GM21381 (cell line): ENCODE measurements around the gene LDLR.

Experiments used
- ATAC-seq: cut with Tn5 transposase; IDR thresholded peaks from one replicate; pipeline ENCODE4 v1.9.1; 2021; ENCODE audit warnings: mild to moderate bottlenecking, moderate library complexity; ENCODE audit not compliant: unreplicated experiment

LDLR gene

GRCh38 chr19:11089254-11090013 lies at the start of gene LDLR:
LDLR (plus strand) TSS chr19:11089463; CDS start chr19:11089549, 86 bp downstream.
- no peak for ATAC-seq

DNA sequence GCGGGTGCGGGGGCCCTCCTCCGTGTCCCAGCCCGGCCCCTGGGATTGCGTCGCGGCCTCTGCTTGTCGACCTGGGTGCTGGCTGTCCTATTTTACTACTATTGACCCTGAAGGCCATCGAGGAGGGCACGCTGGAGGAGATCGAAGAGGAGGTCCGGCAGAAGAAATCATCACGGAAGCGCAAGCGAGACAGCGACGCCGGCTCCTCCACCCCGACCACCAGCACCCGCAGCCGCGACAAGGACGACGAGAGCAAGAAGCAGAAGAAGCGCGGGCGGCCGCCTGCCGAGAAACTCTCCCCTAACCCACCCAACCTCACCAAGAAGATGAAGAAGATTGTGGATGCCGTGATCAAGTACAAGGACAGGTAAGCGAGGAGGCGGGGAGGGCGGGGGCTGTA lies 48.1 kb upstream of the LDLR start:
- ATAC-seq, result no peak

DNA sequence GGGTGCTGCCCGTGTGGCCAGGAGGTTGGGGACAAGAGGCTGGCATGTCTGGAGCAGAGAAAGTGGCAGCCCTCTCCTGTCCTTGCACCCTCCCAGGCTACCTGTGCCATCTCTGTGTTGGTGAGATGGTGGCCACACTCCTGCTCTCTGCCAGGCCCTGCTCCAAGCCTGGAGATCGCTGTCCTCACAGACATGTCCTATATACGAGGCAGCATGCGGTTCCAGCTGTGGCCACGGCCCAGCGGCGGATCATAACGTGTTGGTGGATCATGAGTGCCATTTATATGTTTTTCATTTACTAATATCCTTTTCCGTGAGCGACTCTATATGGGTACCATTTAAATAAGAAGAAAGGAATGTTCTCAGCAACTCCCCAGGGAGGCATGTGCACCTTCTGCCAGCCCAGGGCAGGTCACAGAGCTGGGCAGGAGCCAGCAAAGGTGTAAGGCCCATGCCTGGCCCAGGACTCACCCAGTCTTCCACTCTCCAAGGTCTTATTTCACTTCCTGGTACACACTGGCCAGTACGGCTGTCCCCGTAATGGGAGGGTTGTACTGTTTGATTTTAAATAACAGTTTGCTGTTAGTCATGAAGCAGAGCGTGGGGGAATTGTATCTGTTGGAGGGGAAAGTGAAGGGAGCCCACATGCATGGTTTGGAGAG lies 47.2 kb upstream of the LDLR start:
- ATAC-seq, result no peak

DNA sequence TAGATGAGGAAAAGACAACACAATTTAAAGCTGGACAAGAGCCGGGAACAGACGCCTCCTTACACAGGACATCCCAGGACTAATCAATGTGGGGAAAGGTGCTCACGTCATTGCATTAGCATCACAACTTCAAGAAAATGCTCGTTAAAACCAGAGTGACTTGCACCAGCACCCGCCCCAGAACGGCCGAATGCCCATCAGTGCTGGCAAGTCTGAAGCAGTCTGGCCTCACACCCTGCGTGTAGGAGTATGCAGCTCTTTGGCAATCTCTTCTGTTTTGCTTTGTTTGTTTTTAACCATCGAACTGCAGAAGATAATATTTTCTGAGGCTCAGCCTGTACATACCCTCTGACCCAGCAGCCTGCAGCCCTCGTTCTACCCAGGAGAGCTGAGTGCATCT lies 44.8 kb upstream of the LDLR start:
- ATAC-seq, result no peak

DNA sequence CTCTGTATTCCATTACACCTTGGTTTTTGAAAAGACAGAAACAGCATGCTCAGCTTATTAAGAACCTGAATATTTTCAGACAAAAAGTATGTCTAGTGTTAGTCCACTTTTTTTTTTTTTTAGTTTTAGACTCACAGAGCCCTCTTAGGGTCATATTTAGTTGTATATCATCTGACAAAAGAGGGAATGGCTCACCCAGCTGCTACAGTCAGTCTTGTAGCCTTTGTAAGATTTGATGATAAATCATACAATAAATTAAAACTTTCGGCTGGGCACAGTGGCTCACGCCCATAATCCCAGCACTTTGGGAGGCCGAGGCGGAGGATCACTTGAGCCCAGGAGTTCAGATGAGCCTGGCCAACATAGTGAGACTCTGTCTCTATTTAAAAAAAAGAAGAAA lies 43.7 kb upstream of the LDLR start:
- no peak for ATAC-seq

- no peak for ATAC-seq
These were observed 42.5 kb upstream of the LDLR start for GRCh38 chr19:11046605-11047354.

GRCh38 chr19:11047866-11048265 lies 41.4 kb upstream of the LDLR start:
- ATAC-seq, result no peak

GRCh38 chr19:11050323-11051114 lies 38.7 kb upstream of the LDLR start:
- no peak for ATAC-seq

DNA sequence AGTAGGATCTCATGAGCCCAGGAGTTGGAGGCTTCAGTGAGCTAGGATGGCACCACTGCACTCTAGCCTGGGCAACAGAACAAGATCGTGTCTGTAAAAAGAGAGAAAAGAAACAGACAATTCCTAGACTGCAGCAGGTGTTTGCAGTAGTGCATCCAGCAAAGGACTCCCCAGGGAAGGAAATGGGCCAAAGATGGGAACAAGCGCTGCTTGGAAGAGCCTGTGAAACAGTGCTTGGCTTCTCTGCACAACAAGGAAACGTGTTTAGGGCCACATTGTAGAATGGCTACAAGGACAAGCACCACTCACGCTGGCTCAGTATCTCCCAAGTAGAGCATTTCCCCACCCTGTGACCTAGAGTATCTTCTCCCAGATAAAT lies 35.5 kb upstream of the LDLR start:
- no peak for ATAC-seq

DNA sequence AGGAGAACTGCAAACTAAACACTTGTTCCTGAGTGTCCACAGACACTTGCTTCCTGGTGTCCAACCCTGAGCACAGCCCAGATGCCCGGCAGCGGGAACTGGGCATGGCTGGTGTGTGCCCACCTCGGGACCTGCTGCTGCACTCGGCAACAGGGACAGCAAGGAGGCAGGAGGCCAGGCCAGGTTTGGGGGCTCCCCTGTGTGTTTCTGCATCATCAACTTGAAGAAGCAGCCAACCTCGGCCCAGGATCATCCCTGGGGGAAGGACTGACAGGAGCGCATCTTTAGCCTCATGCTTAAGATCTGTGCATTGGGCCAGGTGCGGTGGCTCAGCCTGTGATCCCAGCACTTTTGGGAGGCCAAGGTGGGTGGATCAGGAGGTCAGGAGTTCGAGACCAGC lies 35.1 kb upstream of the LDLR start:
- ATAC-seq, result no peak

- no peak for ATAC-seq
These were observed 34.6 kb upstream of the LDLR start for GRCh38 chr19:11054628-11055027.

GRCh38 chr19:11058246-11059030 lies 30.8 kb upstream of the LDLR start:
- no peak for ATAC-seq

DNA sequence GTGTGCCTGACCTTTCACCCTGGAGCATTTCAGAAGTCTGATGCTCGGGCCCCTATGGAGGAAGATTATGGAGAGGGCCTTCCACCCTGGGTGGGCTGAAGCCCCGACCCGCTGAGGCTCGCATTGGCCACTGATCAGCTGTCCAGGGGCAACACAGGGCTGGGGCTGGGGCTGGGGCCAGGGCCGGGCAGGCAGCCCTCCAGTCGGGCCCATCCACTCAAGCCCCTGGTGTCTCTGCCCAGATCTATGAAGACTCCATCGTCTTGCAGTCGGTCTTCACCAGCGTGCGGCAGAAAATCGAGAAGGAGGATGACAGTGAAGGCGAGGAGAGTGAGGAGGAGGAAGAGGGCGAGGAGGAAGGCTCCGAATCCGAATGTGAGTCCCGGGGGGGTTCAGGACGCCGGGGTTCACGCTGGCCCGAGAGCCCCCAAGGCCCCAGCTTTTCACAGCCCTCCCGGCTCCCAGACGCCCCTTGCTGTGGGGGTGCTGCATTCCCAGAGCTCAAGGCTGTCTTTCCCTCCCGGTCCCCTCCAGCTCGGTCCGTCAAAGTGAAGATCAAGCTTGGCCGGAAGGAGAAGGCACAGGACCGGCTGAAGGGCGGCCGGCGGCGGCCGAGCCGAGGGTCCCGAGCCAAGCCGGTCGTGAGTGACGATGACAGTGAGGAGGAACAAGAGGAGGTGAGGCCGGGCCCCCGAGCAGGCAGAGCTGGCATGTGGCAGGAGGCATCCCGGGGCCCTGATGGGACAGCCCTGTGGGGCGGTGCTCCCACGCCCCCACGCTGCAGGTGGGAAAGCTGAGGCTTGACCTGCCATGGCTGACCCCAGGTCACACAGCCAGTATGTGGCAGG lies 29.5 kb upstream of the LDLR start:
- ATAC-seq, result no peak

GRCh38 chr19:11061952-11062351 lies 27.3 kb upstream of the LDLR start:
- no peak for ATAC-seq

DNA sequence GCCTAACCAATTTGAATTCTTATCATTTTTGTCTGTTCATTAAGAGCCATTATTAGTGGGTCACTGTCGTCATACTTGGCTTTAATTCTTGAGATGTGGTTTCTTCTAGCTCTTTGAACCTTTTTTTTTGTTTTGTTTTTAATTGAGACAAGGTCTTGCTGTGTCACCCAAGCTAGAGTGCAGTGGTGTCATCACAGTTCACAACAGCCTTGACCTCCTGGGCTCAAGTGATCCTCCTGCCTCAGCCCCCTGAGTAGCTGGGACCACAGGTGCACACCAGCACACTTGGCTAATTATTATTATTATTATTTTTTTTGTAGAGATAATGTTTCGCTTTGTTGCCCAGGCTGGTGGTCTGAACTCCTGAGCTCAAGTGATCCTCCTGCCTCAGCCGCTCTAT lies 25.8 kb upstream of the LDLR start:
- no peak for ATAC-seq

GRCh38 chr19:11064831-11065303 lies 24.4 kb upstream of the LDLR start:
- no peak for ATAC-seq

DNA sequence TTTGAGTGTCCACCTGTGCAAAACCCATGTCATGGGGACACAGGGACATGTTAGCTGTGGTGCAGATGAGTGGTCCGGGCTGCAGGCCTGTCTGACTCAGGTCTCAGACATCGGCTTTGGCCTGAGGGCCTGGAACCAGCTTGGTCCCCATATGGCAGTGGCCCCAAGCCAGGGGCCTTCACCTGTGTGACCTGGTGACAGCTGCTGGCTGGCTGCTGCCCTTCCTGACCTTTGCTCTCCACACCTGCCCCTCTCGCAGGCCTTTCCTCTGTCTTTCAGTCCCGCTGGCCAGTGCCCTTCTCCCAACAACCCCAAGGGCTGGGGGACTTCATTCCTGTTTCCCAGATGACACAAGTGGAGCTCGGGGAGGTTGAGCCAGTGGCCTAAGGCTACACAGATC lies 22.9 kb upstream of the LDLR start:
- ATAC-seq, result no peak

DNA sequence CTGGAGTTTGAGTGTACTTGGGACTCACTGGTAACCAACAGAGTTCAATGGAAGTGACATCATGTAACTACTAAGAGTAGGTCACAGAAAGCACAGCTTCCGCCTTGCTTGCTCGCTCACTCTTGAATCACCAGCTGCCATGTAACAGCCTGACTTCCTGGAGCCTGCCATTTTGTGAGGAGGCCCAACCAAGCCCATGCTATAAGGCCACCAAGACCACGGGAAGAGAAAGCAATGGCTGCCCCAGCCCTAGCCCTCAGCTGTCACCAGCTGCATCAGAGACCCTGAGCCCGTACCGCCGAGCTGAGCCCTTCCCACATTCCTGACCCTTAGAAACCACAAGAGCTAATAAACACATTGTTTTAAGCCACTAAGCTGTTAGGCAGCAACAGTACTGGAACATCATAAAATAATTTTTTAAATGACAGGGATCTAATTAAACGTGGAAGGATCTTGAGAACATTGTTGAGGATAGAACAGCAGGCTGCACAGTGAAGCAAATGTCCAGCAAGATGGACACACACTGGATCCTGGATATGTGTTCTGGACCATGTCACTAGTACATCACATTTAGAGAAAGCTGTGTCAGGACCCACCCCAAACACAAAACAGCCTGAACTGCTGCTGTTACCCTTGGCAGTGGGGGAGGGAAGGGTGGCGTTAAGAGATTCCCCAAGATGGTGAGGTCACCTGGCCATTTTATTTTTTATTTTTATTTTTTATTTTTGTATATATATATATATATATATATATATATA lies 21.7 kb upstream of the LDLR start:
- no peak for ATAC-seq

- no peak for ATAC-seq
These were observed 19.7 kb upstream of the LDLR start for GRCh38 chr19:11069561-11069960.
